ENCODE data around the gene C1RL. TPM values are rescaled to one million over a fixed set of nuclear protein-coding genes. Genes with fewer than 3 reads are reported as not detected.

Gene C1RL
- total RNA-seq, 1 donor from 2014 or later, result 28.9 TPM

DNA sequence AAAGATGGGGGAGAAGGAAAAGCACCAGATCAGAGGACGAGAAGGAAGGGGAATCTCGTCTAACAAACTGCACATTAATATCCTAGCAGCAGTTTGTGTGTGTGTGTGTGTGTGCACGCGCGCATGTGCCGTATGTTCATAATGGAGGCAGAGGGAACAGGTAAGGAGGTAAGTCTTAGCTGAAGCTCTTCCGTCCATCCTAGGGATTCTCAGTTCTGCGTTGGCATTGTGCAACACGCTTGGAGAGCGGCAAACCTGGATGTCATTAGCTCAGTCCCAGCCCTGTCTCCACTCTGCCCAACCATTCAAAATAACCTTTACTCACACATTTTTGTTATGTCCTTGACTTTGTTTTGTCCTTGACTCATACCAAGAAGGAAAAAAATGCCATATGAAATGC, 15.1 kb downstream of the C1RL start:
- intact Hi-C loops (cut with micrococcal nuclease), result loop anchor here (2.0 to 5.0 kb wide), 2 partner anchors 15 to 122 kb away; partner anchors contain the start of genes C1RL, EMG1 and PHB2

DNA sequence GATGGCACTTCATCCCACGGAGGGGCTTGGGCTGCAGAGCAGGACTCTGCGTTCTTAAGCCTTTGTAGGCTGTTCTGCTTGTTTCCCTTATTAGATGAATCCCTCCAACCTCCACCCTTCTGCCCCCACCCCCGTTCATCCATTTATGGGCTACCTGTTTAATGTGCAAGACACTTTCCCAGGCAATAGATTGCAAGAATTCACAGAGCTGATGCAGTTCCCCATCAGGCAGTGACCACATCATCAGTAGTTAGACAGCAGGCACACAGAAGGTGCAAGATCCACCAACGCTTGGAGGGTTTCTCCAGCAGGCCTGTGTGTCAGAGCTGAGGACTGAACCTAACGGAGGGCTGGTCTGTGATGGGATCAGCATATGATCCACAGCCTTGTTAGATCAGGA, 15.5 kb downstream of the C1RL start:
- intact Hi-C loops (cut with micrococcal nuclease), result loop anchor here (2.0 to 5.0 kb wide), 2 partner anchors 15 to 121 kb away; partner anchors contain the start of genes C1RL, EMG1 and PHB2

DNA sequence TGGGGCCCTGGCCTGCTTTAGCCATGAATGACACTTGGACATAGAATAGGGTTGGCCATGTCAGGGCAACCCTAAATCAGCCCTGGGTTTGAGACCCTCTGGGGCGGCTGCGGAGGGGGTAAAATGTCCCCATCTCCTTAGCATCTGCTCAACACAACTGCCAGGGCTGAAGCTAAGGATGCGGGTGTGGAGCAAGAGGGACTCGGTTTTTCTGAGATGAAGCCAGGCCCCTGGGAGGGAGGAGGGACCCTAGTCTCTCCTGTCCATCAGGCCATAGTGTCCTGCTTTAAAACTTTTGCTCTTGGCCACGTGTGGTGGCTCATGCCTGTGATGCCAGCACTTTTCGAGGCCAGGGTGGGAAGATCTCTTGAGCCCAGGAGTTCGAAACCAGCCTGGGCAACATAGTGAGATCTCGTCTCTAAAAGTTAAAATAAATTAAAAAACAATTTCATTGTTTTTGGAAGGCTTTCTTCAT, 16.0 kb downstream of the C1RL start:
- intact Hi-C loops (cut with micrococcal nuclease), result loop anchor here (1.0 to 5.0 kb wide), 6 partner anchors 16 to 224 kb away; partner anchors contain the start of genes C12orf57, C1RL, EMG1 and LPCAT3

DNA sequence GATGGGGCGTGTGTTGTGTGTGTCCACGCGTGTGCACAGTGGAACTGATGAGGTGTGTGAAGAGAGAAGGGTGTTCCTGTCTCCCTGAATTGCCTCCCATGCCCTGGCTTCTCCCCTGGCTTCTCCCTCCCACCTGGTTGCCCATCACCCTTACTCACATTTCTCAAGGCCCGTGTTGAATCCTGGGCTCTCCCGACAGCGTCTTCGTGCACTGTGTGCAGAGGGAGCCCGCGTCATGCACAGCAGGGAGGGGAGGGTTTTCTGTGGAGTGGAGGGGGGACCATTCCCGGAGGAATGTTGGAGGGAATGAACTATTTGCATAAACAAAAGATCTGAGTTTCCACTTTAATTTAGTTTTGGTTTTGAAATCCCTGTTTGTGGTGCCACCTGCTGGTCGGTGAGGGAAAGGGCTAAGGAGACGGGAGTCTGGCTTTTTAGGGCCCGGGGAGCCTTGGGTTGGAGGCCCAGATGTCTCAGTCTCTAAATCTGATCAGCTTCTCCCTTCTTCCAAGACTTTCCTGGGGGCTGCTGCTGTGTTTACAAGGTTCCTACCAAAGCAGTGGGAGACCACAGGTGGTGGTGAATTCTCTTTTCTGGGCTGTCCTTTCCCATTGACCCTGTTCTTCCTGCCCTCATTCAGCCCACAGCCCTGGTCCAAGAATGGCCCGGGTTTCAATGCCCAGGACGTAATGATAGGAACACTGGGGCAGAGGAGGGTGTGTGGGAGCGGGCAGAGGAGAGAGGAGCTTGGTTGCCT, 16.6 kb downstream of the C1RL start, which contains the start of gene C1R:
Gene C1R, minus strand, starts transcription at position 217 of the 757 bp plus-strand sequence. Its CDS starts 57 bp downstream, at position 160.
- intact Hi-C loops (cut with micrococcal nuclease), result loop anchor here (1.0 to 5.0 kb wide), 6 partner anchors 16 to 223 kb away; partner anchors contain the start of genes C12orf57, C1RL, EMG1 and LPCAT3

DNA sequence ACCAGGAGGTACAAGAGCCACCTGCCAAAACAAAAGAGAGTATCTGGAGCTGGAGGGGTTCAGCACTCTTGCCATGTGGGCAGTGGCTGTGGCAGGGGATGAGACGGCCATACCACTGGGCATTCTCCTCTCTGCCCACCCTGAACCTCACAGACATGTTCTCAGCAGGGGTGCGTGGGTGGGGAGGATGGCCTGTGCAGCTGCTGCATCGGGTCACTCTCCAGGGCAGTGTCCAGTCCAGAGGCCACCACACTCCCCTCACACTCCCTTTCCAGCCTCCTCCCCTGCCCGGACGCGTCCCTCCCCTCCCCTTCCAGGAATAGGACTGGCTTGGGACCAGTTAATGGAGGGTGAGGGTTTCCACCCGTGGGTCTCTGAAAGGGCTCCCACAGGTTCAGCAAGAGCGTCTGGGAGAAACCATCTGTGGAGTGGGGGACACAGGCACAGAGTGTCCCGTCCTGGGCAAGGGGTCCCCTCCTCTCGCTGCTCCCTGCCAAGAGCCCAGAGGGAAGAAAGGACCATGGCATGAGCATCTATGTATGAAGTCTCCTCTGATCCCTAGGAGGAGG, 17.3 kb downstream of the C1RL start:
- intact Hi-C loops (cut with micrococcal nuclease), result loop anchor here (1.0 to 5.0 kb wide), 6 partner anchors 17 to 222 kb away; partner anchors contain the start of genes C12orf57, C1RL, EMG1 and LPCAT3

DNA sequence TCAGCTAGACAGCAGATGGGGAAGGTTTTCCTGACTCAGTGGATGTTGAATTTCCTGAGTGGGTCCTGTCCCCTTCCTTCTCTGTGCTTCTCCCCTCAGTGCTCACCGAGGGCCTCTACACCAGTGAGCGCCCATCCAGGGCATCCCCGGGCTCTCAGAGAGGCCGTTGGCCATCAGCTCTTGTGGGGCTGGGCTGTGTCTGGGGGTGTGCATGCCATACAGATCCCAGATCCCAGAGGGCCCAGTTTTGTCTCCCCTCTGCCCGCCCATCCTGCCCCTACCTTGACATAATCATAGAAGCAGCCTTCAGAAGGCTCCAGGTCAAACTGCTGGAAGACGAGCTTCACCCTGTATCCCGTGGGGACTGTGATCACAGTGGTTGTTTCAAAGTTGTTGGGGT, 17.8 kb downstream of the C1RL start:
- intact Hi-C loops (cut with micrococcal nuclease), result loop anchor here (5.0 kb wide), 1 partner anchor 119 kb away; the partner anchor contains the start of genes EMG1 and PHB2

DNA sequence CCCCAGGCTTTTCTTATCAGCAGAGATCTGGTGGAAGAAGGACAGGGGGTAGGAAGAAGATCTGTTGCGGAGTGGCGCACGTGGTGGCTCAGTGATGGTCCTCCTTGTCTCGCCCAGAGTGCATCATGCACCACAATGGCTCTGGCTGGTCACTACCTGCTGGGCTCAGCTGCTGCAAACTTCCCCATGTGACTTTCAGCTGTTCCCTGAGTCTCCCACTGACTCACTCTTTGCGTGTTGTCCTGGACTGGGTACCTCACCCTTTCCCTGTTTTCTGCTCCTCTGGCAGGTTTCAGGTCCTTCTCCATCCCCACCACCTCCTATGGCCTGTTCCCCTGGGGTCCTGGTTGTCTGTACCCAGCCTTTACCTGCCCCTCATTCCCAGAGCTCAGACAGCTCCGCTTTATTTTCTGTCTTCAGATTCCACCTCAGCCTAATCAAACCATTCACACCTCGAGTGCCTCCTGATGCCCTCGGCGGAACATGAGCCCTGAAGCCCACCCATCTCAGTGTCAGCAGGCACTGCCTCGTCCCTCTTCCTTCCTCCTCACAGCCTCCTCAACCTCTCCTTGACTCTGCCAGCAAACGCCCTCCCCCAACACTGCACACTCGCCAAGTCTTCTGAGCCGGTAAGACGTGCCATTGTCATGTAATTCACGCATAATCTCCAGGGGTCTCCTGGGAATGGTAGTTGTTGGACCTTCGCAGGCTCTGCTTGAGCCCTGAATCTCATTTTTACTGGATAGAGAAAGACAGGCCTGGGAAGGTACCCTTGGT, 18.6 kb downstream of the C1RL start:
- intact Hi-C loops (cut with micrococcal nuclease), result loop anchor here (5.0 kb wide), 1 partner anchor 118 kb away; the partner anchor contains the start of genes EMG1 and PHB2

DNA sequence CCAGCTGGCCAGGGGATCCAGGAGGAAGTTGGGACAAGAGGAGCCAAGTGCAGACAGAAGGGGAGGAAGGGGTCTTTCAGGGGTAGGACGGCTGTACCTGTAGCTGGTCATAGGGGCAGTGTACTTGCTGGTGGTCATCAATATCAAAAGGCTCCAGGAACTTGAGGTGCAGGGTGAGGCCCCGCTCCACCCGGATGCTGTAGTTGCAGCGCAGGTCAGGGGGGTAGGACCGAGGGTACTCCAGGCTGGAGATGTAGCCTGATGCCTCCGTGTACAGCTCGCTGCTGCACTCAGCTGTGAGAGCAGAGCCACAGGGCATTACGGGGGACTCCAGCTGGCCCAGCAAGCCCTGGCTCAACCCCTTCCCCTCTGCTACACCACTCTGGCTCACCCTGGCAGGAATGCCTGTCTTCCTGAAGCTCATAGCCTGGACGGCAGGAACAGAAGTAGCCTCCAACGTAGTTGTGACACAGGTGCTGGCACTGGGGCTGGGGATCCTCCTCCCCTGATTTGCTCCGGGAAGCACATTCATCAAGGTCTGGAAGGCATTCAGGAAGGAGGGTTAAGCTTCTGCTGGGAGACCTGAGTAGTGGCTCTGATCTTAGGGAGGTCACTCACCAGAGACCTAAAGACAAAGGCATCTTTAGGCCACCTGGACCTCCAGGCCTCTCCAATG, 19.7 kb downstream of the C1RL start:
- intact Hi-C loops (cut with micrococcal nuclease), result no loop called here

DNA sequence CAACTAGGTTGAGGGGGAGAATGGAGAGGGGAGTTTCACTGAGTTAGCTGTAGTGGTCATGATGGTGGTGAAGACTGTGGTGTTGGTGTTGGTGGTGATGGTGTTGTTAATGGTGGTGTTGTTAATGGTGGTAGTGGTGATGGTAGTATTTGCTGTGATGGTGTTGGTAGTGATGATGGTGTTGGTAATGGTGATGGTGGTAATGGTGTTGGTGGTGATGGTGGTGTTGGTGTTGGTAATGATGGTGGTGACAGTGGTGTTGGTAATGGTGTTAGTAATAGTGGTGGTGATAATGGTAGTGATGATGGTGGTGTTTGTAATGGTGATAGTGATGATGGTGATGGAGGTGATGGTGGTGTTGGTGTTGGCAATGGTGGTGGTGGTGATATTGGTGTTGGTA, 25.9 kb downstream of the C1RL start:
- intact Hi-C loops (cut with micrococcal nuclease), result no loop called here

DNA sequence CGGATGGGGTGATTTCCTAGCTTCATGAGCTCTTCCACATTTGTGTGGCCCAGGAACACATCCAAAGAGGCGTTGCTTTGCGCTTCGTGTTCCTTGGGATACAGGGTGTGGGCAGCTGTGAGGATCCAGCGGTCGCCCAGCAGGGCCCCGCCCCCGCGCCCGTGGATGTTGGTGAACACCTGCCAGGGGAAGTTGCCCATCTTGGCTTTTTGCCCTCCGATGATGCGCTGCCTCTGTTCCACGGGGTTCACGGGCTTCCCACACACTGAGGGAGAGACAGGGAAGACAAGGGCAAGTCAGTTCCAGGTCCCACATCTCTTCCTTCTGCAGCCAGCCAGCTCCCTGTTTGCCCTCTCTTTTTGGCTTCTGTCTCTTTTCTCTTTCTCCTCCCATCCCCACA, 28.0 kb downstream of the C1RL start:
- intact Hi-C loops (cut with micrococcal nuclease), result no loop called here

DNA sequence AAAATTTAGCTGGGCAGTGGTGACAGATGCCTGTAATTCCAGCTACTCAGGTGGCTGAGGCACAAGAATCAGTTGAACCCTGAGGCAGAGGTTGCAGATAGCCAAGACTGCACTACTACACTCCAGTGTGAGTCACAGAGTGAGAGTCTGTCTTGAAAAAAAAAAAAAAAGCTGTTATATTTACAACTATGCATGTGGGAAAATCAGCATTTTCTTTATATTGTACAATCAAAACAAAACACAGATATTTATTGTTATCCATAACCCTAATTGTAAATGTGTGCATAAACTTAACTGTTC, 29.2 kb downstream of the C1RL start:
- intact Hi-C loops (cut with micrococcal nuclease), result no loop called here

DNA sequence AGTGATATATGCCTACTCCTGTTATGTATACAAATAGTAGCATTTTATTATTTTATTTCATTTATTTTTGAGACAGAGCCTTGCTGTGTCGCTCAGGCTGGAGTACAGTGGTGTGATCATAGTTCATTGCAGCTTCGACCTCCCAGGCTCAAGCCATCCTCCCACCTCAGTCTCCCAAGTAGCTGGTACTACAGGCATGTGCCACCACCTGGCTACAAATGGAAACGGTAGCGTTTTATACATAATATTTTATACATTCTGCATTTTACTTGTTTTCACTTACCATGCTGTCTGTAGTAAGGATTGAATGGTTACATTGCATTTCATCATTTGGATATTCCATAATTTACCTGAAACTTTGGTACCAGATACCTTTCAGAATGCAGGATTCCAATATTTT, 30.9 kb downstream of the C1RL start:
- intact Hi-C loops (cut with micrococcal nuclease), result no loop called here

DNA sequence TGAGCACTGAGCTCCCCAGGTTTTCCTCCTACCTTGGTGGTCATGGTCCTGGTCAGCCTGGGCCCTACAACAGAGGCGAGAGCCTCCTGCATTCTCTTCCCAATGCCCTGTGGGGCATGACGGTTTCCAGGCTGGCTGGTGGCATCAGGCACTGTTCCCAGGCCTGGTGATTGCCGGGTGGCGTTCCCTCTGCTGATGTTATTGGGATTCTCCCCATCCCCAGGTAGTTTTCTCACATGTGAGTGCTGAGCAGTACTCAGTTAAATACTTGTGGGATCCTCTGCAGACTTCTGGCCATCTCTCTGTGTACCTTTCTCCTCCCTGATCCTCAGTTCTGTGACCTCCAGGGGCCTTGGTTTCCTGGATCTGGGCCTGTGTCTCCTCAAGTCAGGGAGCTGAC, 32.5 kb downstream of the C1RL start:
- intact Hi-C loops (cut with micrococcal nuclease), result no loop called here

DNA sequence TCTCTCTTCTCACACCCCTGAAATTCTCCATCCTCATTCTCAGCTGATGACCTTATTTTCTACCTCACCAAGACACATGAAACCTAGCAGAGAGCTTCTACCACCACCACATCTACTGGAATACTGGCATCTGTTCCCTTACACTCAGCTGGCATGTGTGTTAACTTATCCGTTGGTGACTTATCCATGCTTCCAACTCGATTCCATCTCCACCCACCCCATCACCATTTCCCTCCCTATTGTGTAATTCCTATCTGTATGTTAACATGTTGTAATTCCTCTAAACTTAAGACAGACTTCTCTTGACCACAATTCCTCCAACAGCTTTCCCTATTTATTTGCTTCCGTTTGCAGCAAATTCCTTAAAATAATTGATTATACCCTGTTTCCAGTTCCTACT, 33.1 kb downstream of the C1RL start:
- intact Hi-C loops (cut with micrococcal nuclease), result no loop called here

DNA sequence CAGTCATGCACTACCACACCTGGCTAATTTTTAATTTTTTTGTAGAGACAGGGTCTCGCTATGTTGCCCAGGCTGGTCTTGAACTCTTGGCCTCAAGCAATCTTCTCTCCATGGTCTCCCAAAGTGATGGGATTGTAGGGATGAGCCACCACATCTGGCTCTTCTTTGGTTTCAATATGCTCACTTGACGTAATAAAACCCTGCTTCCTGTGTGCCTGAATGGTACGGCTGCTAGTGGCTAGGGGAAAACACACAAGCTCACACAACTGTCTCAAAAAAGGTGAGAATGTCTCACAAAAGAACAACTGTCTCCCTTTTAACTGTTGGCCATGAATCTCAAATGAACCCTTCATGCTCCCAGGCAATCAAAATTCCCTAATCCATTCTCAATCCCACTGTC, 33.5 kb downstream of the C1RL start:
- intact Hi-C loops (cut with micrococcal nuclease), result no loop called here

DNA sequence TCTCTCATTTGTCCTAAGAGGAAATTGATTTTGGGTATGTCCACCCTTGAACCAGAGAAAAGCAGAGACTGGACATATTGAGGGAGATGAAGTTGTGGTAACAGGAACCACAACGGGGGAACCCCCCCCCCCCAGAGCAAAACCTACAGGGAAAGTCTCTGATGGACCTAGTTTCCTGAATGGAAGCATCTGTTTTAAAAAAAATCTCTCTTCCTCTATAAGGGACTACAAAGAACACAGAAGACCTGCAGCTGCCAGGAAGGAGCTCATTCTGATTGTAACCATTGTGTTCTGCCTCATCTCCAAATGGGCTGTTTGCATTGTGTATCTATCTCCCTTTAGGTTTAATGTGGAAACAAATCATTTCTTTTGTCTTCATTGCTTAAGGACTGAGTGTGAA, 35.1 kb downstream of the C1RL start:
- intact Hi-C loops (cut with micrococcal nuclease), result no loop called here

DNA sequence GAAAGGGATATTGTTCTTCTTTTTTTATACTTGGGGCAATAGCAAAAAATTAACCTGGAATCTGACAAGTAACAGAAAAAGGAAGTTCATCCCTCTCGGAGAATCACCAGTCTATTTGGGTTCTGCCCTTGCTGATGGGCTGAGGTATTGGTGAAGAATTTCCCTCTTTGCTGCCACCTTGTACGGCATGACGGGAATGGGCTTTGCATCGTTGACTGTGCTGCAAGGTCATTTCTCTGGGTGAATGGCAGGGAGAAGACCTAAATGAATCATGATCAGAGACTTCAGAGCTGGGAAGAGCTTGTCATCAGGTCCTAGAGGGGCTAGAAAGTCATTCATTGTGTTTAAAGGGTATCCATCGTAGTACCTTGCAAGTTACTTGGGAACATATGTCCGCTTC, 36.5 kb downstream of the C1RL start:
- intact Hi-C loops (cut with micrococcal nuclease), result no loop called here

DNA sequence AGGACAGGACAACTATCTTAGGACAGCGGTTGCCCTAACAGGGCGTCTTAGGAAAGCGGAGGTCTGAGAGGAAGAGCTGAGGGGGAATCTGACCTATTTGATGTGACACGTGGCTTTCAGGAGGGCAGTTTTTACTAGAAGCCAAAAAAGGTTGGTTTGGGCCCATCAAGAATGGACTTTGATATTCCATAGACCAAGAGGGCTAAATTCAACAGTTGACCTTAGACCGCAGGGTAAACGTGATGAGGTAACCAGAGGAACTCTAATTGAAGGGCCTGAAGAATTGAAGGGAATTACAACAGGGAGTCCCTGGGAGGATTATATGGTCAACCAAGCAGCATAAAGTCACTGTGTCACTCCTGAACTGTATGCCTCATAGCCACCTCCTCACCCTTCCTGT, 37.0 kb downstream of the C1RL start:
- intact Hi-C loops (cut with micrococcal nuclease), result no loop called here

DNA sequence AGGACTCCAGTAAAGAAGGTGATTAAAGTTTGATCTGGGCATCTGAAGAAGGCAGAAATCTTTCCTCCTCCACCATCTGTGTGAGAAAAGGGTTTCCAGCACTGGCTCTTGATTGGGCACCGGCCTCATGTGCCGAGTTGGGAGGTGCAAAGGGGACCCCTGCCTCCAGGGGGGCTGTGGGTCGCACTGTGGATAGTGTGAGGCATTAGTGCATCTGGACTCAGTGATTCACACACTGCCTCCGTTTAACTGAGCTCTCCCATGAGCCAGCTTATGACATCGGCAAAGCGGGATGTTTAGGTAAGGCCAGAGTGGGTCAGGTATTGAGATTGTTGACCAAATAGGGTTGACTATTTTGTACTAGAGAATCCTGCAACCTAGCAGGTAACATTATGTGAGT, 39.6 kb downstream of the C1RL start:
- intact Hi-C loops (cut with micrococcal nuclease), result no loop called here

DNA sequence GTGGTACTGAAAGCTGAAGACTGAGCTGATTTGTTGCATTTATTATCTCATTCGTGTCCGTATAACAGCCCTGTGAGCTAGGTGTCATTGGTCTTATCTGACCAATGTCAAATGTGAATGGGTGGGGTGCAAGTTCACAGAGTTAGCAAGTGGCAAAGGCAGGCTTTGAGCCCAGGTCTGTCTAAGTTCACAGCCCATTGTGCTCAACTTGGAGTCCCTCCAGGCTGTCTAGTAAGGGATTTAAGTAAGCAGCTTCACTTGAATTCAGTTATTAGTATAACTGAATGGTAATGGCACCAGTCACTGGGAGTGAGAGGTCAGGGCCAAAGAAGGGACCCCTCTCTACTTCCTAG, 40.0 kb downstream of the C1RL start:
- intact Hi-C loops (cut with micrococcal nuclease), result no loop called here
